Mammary epithelial cell (primary cell): ENCODE data around the gene ZBTB16.

Experiments used
- CTCF ChIP-seq, 2 donors: IDR thresholded peaks in 1 of 2; conservative IDR thresholded peaks in 1 of 2; 2 replicates each; pipeline ENCODE4 v1.5.1; 2011 to 2012; ENCODE audit warnings: inconsistent platforms in 2 of 2, low read length in 2 of 2, mild to moderate bottlenecking in 2 of 2, control low read depth in 1 of 2, low read depth in 1 of 2; ENCODE audit not compliant: insufficient read depth in 1 of 2; ENCODE audit errors: extremely low read depth in 1 of 2
- EZH2 ChIP-seq: IDR thresholded peaks from 2 replicates; pipeline ENCODE4 v1.6.1; 2012; ENCODE audit warnings: low read length, inconsistent platforms, borderline replicate concordance

DNA sequence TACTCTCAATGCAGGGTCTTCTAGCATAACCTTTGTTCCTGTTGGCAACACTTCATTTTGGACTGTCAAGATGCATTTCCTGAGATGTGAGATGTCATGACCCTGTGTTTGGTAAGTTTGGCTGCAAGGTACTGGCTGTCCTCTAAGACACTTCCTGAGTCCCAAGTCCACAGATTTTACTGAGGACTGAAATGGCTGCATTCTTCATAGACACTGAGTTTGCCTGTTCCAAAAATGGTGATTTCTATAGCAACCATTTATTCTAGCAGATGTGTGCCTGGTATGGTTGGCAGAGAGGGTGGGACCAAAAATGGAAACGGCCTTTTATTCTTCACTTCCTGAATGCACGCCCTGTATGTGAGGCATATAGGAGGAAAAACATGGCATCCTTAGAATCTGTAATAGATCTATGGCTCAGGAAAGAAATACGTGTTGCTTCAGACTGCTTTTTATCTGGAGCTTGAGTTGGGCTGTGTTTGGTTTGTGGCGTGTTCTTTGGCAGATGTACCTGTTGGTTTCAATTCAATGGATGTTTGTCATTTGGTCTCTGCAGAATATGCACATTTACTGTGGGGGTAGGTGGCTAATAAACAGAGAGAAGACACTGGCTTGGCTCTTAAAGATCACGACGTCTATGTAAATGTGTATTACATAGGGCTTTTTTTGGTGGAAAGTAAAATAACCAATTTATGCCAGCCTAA, 62.4 kb downstream of the ZBTB16 start:
- TF ChIP-seq CTCF (conservative IDR thresholded peaks at IDR 0.05 in 1 of 2, IDR thresholded peaks at IDR 0.05 in 1 of 2; ENCODE audit: extremely low read depth in 1 of 2, insufficient read depth in 1 of 2, low read depth in 1 of 2, low read length in 2 of 2) (no peak), EZH2 (no peak)
